Measurements from ENCODE around the gene RALGAPA2.

- TF ChIP-seq CTCF (IDR thresholded peaks at IDR 0.05), result peak in 1 of 6 experiments; percentile 3
- no peak for TF ChIP-seq POLR2A (IDR thresholded peaks at IDR 0.05)
These were observed 247.2 kb downstream of the RALGAPA2 start for GRCh38 chr20:20465252-20465651.

All from Peyer's patch (tissue), 4 donors.